ENCODE measurements around the gene TMCO6. TPM values are rescaled to one million over a fixed set of nuclear protein-coding genes. Genes with fewer than 3 reads are reported as not detected.

The TMCO6 gene
- polyA plus RNA-seq, 3 donors, result 9.8 to 45.5 (median 12.6) TPM

DNA sequence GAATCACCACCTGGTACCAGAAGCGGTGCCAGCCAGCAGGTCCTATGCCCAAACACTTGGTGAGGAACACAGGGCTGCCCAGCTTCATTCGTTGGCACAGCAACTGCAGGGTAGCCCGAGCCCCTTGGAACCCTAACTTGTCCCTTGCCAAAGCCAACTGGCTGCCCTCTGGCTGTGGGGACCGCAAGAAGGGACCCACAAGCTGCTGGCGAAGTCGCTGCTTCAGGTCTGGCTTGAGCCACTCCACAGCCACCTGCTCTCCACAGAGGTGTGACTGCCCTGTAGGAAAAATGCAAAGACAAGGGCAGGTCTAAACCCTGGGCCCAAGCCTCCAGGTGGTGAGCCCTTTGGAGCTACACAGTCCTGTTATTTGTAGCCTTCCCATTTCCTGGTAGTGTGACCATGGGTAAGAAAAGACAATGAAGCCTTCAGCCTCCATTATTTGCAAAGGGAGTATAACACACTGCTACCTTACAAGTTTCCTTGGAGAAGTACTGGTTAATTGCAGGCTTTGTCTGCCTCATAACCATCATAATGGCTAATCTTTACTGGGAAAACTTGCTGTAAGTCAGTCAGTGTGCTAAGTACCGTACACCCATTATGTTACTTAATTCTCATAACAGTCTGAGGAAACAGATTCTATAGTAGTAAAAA is 32.3 kb downstream of the TMCO6 start:
- no peaks in the 10 kb centered on the region for H3K9me3 ChIP-seq (replicated peaks in 1 of 2; ENCODE audit: control insufficient read depth in 1 of 2, insufficient read depth in 1 of 2, low read length in 2 of 2)
- Mint-ChIP-seq H3K4me1 (peaks cover 10% of the 10 kb centered on the region), H3K27ac (peak overlapping the region in 1 of 7 donors; percentile 15), H3K36me3 (peaks cover 79 to 96% of the 10 kb centered on the region in 2 donors), H3K9me3 (peaks cover 0 to 5% (median 0%) of the 10 kb centered on the region in 7 donors), H3K27me3 (ENCODE audit: low read depth in 3 of 3) (peaks cover 0 to 2% (median 2%) of the 10 kb centered on the region in 3 donors), H3K4me3 (no peak overlapping the region)
- no peaks in the 10 kb centered on the region for H3K4me1 ChIP-seq (ENCODE audit: control insufficient read depth in 1 of 2, insufficient read depth in 2 of 2, low read length in 2 of 2)
- TF ChIP-seq, protein P1, sequence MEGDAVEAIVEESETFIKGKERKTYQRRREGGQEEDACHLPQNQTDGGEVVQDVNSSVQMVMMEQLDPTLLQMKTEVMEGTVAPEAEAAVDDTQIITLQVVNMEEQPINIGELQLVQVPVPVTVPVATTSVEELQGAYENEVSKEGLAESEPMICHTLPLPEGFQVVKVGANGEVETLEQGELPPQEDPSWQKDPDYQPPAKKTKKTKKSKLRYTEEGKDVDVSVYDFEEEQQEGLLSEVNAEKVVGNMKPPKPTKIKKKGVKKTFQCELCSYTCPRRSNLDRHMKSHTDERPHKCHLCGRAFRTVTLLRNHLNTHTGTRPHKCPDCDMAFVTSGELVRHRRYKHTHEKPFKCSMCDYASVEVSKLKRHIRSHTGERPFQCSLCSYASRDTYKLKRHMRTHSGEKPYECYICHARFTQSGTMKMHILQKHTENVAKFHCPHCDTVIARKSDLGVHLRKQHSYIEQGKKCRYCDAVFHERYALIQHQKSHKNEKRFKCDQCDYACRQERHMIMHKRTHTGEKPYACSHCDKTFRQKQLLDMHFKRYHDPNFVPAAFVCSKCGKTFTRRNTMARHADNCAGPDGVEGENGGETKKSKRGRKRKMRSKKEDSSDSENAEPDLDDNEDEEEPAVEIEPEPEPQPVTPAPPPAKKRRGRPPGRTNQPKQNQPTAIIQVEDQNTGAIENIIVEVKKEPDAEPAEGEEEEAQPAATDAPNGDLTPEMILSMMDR (IDR thresholded peaks at IDR 0.05), result no peak
- H3K36me3 ChIP-seq (replicated peaks in 1 of 2; ENCODE audit: control insufficient read depth in 1 of 2, insufficient read depth in 2 of 2, low read length in 2 of 2), result peaks cover 74 to 99% of the 10 kb centered on the region in 2 donors
- no peak overlapping the region for H3K27ac ChIP-seq (ENCODE audit: low read depth in 1 of 2, low read length in 2 of 2)
- H4K20me1 ChIP-seq (ENCODE audit: insufficient read depth, low read length), result peaks cover 33% of the 10 kb centered on the region
- H3K9ac ChIP-seq (ENCODE audit: insufficient read depth, low read length, poor library complexity, severe bottlenecking), result no peak overlapping the region
- no peak overlapping the region for H3K4me3 ChIP-seq (replicated peaks in 1 of 3; ENCODE audit: low read depth in 2 of 3, low read length in 3 of 3)
- DNase-seq, result no peak
- H2AFZ ChIP-seq (ENCODE audit: insufficient read depth, low read depth, low read length, poor library complexity, severe bottlenecking), result no peak overlapping the region
- WGBS (ENCODE audit: insufficient coverage), result 100% methylated on average over 3 of the region's 7 CpGs
- intact Hi-C loops (cut with micrococcal nuclease), result no loop called here
- H3K4me2 ChIP-seq (replicated peaks; ENCODE audit: extremely low read depth, low read length, poor library complexity, severe bottlenecking), result no peak overlapping the region
- peaks cover 16% of the 10 kb centered on the region for H3K79me2 ChIP-seq (ENCODE audit: insufficient read depth, low read length)
- H3K27me3 ChIP-seq (ENCODE audit: control insufficient read depth in 2 of 2, insufficient read depth in 2 of 2, low read length in 2 of 2), result no peaks in the 10 kb centered on the region

- Mint-ChIP-seq H3K27ac (peak overlapping the region in 1 of 7 donors; percentile 31), H3K27me3 (ENCODE audit: low read depth in 3 of 3) (peaks cover 0 to 2% (median 2%) of the 10 kb centered on the region in 3 donors), H3K4me1 (peaks cover 3% of the 10 kb centered on the region), H3K36me3 (peaks cover 83 to 99% of the 10 kb centered on the region in 2 donors), H3K4me3 (no peak overlapping the region), H3K9me3 (peaks cover 0 to 5% (median 0%) of the 10 kb centered on the region in 7 donors)
- DNase-seq, result peak in 2 of 3 donors; percentile 15 to 18
- intact Hi-C loops (cut with micrococcal nuclease), result no loop called here
- Histone ChIP-seq H3K79me2 (ENCODE audit: insufficient read depth, low read length) (peaks cover 6% of the 10 kb centered on the region), H2AFZ (ENCODE audit: insufficient read depth, low read depth, low read length, poor library complexity, severe bottlenecking) (no peak overlapping the region), H3K4me2 (replicated peaks; ENCODE audit: extremely low read depth, low read length, poor library complexity, severe bottlenecking) (no peak overlapping the region), H3K36me3 (replicated peaks in 1 of 2; ENCODE audit: control insufficient read depth in 1 of 2, insufficient read depth in 2 of 2, low read length in 2 of 2) (peaks cover 82 to 99% of the 10 kb centered on the region in 2 donors), H3K4me1 (ENCODE audit: control insufficient read depth in 1 of 2, insufficient read depth in 2 of 2, low read length in 2 of 2) (no peaks in the 10 kb centered on the region), H3K9ac (ENCODE audit: insufficient read depth, low read length, poor library complexity, severe bottlenecking) (no peak overlapping the region), H3K4me3 (replicated peaks in 1 of 3; ENCODE audit: low read depth in 2 of 3, low read length in 3 of 3) (no peak overlapping the region), H3K27ac (ENCODE audit: low read depth in 1 of 2, low read length in 2 of 2) (no peak overlapping the region), H3K27me3 (ENCODE audit: control insufficient read depth in 2 of 2, insufficient read depth in 2 of 2, low read length in 2 of 2) (no peaks in the 10 kb centered on the region), H4K20me1 (ENCODE audit: insufficient read depth, low read length) (peaks cover 22% of the 10 kb centered on the region), H3K9me3 (replicated peaks in 1 of 2; ENCODE audit: control insufficient read depth in 1 of 2, insufficient read depth in 1 of 2, low read length in 2 of 2) (no peaks in the 10 kb centered on the region)
- TF ChIP-seq, protein P1 (IDR thresholded peaks at IDR 0.05), result no peak
- 97% methylated on average over 67 of the region's 70 CpGs for WGBS (ENCODE audit: insufficient coverage)
Measured at GRCh38 chr5:140672455-140673186, 33.4 kb downstream of the TMCO6 start.

All from CD14-positive monocyte (primary cell).